ENCODE measurements around the gene AMHR2.
"Not testable (repeated sequence)": the region's sequence is repeated elsewhere in the genome, so short reads cannot be mapped to it uniquely, and the experiment has no call there.

AMHR2 gene

DNA sequence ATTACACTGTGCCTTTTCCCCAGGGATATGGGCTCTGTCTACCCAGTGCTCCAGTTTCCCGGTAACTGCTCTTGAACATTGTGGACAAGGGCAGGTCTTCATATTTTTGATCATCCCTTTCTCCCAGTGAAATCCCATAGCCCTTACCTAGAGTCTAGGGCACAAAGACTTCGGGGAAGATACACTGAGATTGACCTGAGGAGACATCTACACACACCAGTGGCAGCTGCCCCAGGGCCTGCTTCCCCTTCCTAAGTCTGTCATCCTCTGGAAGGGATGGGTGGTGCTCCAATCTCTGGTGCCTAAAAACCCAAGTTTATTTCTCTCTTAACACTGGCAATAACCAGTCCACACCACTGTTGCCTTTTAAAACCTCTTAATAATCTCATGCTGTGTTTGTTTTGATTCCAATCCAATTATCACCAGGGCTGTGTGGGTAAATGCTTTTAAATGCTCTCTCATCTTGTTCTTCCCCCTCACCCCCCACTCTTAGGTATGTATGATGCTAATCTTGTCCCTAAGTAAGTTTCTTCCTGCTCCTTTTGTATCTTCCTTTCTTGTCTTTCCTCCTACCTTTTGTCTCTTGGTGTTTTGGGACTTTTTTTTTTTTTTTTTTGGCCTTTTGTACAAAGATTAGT, 7.8 kb upstream of the AMHR2 start:
- DNase-seq, result not testable (repeated sequence)

DNA sequence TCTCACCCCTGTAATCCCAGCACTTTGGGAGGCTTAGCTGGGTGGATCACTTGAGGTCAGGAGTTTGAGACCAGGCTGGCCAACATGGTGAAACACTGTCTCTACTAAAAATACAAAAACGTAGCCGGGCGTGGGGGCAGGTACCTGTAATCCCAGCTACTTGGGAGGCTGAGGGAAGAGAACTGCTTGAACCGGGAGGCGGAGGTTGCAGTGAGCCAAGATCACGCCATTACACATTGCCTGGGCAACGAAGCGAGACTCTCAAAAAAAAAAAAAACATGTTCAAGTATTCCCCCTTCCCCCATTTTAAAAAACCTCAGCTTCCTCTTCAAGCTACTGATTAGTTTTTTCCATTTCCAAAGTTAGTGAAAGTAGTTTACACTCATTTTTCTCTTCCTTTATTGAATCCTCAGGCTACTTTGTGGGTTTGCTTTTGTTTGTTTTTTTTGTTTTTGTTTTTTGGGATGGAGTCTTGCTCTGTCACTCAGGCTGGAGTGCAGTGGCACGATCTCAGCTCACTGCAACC, 6.3 kb upstream of the AMHR2 start:
- DNase-seq, result not testable (repeated sequence)

DNA sequence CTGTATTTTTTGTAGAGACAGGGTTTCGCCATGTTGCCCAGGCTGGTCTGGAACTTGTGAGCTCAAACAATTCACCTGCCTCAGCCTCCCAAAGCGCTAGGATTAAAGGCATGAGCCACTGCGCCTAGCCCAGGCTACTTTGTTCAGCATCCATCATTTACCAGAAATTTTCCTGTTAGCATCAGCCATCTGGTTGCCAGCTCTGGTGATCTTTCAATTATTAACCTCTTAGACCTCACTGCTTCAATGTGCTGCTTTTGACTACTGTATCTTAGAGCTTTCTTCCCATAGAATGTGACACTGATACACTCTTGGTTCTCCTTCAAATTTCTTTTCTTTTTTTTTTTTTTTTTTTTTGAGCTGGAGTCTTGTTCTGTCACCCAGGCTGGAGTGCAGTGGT, 5.4 kb upstream of the AMHR2 start:
- no peak for DNase-seq

DNA sequence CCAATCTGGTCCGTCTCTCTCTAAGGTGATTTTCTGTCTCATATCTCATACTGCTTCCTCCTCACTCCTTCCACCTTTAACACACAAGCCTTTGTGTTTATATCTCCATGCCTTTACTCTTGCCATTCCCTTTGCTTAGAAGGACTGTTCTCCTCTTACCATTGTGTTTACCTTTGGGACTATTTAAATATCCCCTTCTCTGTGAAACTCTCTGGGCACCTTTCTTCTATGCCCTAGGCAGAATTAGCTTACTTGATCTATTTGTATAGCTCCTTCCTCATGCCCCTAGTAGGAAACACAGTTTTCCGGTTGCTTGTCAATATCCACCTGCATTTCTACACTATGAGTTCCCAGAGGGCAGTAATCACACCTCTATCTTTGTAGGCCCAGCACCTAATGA, 3.9 kb upstream of the AMHR2 start:
- no peak for DNase-seq

DNA sequence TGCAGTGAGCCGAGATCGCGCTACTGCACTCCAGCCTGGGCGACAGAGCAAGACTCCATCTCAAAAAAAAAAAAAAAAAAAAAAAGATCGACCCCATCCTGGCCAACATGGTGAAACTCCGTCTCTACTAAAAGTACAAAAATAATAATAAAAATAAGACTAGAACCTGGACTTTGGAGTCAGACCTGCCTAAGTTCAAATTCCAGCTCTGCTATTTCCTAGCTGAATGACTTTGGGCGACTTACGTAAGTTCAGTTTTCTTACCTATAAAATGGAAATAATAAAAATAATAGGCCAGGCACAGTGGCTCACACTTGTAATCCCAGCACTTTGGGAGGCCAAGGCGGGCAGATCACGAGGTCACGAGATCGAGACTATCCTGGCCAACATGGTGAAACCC, 1.4 kb upstream of the AMHR2 start:
- DNase-seq, result not testable (repeated sequence)

DNA sequence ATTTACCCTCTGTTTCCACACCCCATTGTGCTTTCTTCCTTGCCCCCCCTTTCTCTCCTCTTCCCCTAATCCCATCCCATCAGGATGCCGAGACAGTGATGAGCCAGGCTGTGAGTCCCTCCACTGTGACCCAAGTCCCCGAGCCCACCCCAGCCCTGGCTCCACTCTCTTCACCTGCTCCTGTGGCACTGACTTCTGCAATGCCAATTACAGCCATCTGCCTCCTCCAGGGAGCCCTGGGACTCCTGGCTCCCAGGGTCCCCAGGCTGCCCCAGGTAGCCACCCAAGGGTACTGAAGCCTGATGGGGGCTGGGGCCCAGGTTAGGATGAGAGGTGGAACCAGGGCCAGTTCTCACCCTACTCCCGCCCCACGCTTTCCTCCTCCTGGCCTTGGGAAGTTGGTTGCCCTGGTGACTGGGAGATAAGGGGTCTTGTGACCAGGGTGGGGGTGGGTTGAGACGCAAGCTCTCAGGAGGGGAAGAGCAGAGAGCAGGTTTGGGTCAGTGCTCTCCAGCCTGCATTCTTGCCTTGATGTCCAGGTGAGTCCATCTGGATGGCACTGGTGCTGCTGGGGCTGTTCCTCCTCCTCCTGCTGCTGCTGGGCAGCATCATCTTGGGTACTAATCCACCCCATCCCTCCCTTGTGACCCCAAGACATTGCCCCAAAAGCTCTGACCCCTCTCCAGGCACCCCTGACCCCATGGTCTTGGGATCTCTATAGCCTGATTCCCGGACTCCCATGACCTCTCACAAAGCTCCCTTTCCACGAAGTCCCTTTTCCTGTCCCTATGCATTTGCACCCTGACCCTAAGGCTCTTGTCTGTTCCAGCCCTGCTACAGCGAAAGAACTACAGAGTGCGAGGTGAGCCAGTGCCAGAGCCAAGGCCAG, 1.2 kb downstream of the AMHR2 start:
- DNase-seq, result no peak

DNA sequence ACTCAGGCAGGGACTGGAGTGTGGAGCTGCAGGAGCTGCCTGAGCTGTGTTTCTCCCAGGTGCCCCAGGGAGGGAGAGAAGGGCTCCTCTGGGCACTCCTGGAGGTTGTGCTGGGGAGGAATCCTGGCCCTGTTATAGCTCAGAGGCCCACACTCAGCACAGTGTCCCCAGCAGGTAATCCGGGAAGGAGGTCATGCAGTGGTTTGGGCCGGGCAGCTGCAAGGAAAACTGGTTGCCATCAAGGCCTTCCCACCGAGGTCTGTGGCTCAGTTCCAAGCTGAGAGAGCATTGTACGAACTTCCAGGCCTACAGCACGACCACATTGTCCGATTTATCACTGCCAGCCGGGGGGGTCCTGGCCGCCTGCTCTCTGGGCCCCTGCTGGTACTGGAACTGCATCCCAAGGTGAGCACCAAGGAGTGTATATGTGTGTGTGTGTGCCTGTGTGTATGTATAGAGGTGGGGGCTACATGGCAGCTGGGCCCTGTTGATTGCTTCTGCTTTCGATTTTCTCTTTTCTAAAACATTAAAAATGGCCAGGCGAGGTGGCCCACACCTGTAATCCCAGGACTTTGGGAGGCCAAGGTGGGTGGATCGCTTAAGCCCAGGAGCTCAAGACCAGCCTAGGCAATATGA, 2.0 kb downstream of the AMHR2 start:
- no peak for DNase-seq

DNA sequence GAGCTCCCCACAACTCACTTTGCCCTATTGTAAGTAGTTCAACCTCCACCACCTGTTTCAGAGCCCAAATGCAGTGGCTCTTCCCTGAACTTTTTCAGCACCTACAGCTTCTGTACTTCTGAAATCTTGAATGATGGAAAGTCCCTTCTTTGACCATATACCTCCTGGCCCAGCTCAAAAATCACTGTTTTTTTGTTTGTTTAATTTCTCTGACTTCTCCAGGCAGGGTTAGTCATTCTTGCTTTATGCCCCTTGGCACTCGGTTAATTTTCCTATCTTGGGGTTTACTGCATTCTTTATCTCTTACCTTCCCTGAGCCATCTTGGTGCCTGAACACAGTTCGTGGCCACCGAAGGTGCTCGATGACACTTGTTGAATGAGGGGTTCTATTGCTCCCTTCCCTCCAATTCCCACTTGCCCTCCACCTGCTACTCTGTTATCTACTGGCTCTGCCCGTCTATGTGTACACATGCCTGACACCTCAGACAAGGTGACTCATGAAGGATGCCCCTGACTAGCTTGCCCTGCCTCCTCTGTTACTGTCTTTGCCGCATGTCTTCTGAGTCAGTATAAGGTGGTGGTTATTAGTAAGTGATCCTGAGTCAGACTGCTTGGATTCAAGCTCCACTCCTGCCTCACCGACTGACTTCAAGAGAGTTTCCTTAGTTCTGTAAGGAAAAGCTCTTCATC, 4.4 kb downstream of the AMHR2 start:
- DNase-seq, result no peak

DNA sequence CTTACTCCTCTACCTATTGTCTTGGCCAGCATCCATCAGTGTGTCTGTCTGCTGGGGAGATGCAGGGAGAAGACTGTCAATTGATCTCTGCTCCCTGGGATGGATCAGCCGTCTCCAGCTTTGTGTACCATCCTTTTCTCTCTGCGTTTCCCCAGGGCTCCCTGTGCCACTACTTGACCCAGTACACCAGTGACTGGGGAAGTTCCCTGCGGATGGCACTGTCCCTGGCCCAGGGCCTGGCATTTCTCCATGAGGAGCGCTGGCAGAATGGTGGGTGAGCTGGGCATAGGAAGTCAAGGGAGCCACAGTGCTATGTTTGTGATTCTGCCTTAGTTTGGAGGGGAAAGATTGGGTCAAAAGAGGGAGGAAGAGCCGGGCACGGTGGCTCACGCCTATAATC, 5.1 kb downstream of the AMHR2 start:
- no peak for DNase-seq

DNA sequence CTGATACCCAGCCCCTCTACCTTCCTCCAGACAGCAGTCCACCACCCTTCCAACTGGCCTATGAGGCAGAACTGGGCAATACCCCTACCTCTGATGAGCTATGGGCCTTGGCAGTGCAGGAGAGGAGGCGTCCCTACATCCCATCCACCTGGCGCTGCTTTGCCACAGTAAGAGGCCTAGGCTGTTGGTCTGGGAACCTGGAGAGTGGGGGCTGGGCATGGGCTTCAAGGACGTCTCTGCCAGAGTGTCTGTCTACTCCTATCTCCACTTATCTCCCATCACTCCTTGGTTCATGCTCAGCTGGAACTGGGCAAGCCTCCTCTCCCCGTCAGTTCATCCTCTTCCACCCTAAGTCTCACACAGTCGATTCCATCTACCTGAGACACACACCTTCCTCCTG, 6.5 kb downstream of the AMHR2 start:
- no peak for DNase-seq

DNA sequence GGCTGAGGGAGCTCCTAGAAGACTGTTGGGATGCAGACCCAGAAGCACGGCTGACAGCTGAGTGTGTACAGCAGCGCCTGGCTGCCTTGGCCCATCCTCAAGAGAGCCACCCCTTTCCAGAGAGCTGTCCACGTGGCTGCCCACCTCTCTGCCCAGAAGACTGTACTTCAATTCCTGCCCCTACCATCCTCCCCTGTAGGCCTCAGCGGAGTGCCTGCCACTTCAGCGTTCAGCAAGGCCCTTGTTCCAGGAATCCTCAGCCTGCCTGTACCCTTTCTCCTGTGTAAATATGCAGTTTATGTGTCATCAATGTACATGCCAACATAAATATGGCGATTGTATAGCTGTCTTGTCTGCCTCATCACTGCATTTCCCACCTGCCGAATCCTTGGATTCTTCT, 7.5 kb downstream of the AMHR2 start:
- DNase-seq, result no peak

DNA sequence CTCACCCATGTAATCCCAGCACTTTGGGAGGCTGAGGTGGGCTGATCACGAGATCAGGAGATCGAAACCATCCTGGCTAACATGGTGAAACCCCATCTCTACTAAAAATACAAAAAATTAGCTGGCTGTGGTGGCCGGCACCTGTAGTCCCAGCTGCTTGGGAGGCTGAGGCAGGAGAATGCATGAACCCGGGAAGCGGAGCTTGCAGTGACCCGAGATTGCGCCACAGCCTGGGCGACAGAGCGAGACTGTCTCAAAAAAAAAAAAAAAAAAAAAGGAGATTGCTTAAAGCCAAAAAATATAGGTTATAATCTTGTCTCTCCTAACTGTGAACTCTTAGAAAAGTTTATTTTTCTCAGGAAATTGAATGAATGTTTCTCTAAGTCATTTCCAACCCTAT, 11.7 kb downstream of the AMHR2 start:
- DNase-seq, result not testable (repeated sequence)

DNA sequence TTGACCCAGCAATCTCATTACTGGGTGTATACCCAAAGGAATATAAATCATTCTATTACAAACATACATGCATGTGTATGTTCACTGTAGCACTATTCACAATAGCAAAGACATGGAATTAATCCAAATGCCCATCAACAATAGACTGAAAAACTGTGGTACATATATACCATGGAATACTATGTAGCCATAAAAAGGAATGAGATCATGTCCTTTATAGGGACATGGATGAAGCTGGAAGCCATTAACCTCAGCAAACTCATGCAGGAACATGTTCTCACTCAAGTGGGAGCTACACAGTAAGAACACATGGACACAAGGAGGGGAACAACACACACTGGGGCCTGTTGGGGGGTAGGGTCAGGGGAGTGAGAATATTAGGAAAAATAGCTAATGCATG, 15.9 kb downstream of the AMHR2 start:
- not testable (repeated sequence) for DNase-seq

DNA sequence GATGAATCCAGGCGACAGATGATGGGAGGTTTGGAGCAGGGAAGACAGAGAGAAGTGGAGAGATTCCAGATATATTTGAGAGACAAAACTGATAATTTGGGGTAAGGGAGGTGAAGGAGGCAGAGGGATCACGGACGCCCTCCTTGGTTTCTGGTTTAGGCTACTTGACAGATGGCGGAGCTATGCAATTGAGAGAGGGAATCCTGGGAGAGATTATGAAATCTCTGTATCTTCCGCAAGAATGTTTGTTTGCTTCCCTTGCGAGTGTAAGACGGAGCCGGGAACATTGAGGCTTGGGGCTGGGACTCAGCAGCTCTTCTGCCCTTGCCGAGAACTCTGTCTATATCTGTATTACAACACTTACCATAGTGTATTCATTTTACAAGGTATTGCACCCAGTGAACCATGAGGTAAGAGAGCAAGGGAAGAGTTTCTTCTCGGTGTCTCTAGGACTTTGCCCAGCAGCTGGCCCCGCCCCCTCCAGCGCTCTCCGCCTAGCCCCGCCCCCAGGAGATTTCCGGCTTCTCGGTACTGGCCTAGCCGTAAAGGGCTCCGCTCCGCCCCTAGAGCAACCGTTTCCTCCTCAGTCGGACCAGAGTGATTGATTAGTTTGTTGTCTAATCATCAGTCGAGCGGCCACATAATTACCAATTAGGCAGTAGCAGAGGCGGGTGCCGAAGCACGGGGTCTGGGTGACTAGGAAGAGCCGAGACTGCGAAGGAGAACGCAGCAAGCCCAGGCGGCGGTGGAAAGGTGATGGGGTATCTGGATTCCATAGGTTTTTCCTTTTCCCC, 17.6 kb downstream of the AMHR2 start, which contains the start of gene PRR13:
Gene PRR13, plus strand, starts transcription at position 695 of the 794 bp plus-strand sequence. CDS start 981 bp downstream, outside the sequence.
- DNase-seq, result peak; percentile 96

DNA sequence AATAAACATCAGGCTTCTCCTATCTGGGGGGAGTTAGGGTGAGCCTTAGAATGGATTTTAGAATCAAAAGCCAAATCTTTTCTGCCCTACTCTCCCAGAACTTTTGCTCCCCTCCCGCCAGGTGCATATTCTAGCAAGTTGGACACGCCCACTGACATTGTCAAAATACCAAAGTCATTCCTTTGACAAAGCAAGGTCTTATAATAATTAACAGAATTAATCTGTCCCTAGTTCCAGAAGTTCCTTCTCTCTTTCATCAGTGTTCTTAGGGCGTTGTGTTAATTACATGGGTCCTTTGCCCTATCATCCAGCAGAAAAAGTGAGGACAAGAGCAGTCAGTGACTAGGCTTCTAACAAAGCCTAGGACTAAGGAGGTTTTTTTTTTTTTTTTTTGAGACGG, 20.3 kb downstream of the AMHR2 start:
- no peak for DNase-seq

DNA sequence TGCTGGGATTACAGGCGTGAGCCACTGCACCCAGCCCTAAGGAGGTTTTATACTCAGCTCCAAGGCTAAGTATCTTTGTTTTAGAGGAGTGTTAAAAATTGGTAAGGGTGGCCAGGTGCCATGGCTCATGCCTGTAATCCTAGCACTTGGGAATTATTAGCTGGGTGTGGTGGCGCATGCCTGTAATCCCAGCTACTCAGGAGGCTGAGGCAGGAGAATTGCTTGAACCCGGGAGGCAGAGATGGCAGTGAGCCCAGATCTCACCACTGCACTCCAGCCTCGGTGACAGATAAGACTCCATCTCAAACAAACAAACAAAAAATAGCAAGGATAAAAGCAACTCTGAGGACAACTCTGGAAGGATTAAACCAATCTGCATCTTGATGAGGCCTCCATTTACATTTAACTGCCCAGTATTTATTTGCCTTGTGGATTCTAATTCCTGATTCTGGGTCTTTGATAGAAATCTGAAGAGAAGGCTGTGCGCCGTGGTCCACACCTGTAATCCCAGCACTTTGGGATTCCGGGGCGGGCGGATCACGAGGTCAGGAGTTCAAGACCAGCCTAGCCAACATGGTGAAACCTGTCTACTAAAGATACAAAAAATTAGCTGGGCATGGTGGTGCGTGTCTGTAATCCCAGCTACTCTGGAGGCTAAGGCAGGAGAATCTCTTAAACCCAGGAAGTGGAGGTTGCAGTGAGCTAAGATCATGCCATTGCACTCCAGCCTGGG, 21.1 kb downstream of the AMHR2 start:
- not testable (repeated sequence) for DNase-seq

DNA sequence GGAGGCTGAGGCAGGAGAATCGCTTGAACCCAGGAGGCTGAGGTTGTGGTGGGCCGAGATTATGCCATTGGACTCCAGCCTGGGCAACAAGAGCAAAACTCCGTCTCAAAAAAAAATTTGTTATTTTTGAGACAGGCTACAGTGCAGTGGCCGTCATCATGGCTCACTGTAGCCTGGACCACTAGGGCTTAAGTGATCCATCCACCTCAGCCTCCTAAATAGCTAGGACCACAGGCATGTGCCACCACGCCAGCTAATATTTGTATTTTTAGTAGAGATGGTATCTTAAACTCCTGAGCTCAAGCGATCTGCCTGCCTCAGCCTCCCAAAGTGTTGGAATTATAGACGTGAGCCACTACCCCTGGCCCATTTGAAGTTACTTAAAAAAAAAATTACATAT, 27.3 kb downstream of the AMHR2 start:
- DNase-seq, result no peak

DNA sequence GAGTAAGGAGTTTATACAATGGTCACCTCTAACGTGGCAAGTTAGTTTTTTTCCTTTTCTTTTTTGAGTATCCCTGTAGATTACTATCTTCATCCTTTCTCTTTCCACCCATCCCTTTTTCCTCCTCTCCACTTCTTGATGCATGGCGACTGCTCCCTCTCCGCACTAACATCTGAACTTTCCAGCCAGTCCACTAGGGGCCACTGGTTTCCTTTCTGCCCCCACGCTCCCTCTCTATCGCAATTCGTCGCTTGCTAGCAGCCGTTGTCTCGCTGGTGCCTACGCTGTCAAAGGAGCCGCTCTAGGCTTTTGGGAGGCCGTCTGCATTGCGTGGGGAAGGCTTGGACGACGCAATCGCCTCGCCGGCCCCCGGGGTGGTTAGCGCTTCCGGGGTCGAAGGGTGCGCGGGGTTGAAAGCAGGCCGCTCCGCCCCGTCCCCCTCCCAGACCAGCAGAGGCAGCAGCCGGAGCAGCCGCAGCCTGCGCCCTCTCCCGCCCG, 28.1 kb downstream of the AMHR2 start, which contains the start of gene PCBP2:
Gene PCBP2, plus strand, starts transcription at position 442 of the 498 bp plus-strand sequence. CDS start 2,699 bp downstream, outside the sequence.
- DNase-seq, result peak; percentile 97

DNA sequence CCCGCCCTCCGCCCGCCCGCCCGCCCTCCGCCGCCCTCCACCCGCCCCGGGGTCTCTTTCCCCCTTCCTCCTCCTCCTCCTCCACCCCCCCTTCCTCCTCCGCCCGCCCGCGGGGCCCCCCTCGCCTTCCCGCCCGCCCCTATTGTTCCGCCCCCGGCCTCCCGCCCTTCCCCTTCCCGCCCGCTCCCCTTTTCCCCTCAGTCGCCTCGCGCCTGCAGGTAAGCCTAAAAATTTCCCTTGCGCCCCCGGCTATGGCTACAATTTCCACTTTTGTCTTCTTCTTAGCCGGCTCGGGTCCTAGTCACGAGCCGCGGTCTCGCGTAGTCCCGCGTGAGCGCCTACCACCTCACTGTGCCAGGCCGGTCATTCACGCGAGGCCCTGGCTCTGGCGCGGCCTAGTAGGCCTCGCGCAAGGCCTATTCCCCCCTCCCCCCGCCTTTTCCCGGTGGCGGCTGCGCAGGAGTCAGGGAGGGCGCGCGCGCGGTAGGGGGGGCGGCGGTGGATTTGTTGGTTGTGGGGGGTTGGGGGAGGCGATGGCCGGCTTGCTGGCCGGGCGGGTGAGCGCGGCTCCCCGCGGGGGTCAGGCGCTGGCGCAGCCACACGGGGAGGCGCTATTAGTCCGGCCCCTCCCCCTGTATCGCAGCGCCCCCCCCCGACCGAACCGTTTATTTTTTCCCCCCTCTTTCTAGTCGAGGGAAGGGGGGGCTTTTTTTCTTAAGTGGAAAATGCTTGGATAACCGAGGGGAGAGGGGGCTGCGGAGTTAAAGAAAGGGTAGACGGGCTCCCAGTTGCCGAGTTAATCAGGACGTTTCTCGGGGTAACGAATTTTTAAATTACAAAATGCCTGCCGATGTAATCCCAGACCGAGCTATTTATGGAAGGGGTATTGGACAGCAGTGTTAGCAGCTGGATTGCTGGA, 28.8 kb downstream of the AMHR2 start:
- peak; percentile 71 for DNase-seq
